MG63 (cell line): ENCODE data around the gene SOCS3. TPM values are rescaled to one million over a fixed set of nuclear protein-coding genes. Genes with fewer than 3 reads are reported as not detected.
"Not testable (repeated sequence)": the region's sequence is repeated elsewhere in the genome, so short reads cannot be mapped to it uniquely, and the experiment has no call there.

Experiments
- DNase-seq: peaks from one replicate; pipeline ENCODE4 v3.0.0-alpha.2; 2020
- H3K27me3 ChIP-seq: fragments of 250-450 bp; sonication (Bioruptor Pico); 2 replicates; pipeline ENCODE4 v1.5.1; 2020; ENCODE audit warnings: mild to moderate bottlenecking, moderate library complexity
- H3K36me3 ChIP-seq: fragments of 250-450 bp; sonication (Bioruptor Pico); 2 replicates; pipeline ENCODE4 v1.5.1; 2020; ENCODE audit warnings: mild to moderate bottlenecking, moderate library complexity
- H3K4me3 ChIP-seq: fragments of 250-450 bp; sonication (Bioruptor Pico); 2 replicates; pipeline ENCODE4 v1.5.1; 2020; ENCODE audit warnings: mild to moderate bottlenecking, moderate library complexity
- H3K9me3 ChIP-seq: fragments of 250-450 bp; sonication (Bioruptor Pico); 2 replicates; pipeline ENCODE4 v1.5.1; 2020; ENCODE audit warnings: mild to moderate bottlenecking, moderate library complexity
- total RNA-seq: library from RNA; depleted of rRNA; stranded (reverse); fragments of >200 nt; shearing (Covaris generic); gene quantifications from 2 replicates; pipeline ENCODE4 v1.2.3, GENCODE V29; 2014; ENCODE audit warnings: low replicate concordance; rRNA removed

Gene SOCS3
- total RNA-seq, 1 experiment from 2014 or later: 32.9 TPM

DNA sequence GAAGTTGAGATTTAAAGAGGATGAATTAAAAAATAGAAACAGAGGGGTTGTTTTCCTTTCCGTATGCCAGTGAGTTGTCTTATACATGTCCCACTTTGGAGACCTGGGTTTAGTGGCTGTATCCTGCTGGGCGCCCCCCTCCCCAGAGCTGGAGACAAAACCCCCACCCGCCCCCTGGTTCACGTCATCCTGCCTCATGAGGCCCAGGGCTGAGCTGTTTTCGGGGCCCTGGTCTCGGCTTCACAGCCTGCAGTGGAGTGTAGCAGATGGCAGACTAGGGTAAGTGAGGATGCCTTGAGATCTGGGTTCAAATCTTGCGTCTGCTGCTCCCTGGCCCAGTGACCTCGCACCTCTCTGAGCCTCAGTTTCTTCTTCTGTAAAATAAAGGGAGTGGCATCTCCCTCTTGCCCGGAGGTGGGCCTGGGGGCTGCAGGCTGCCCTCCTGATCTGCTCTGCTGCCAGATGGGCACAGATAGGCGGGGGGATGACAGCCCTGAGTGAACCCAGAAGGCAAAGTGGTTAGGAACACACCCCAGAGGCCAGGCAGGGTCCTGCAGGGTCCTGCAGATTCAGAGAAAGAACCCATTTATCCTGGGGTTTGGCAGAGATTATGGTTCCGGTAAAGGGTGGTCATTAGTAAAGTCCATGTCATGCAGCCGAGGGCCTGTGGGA lies 45.1 kb downstream of the SOCS3 start:
- Histone ChIP-seq H3K4me3 (no peak overlapping the region; the same call in 1 of the 2 replicates), H3K36me3 (no peaks in the 10 kb centered on the region), H3K9me3 (no peaks in the 10 kb centered on the region), H3K27me3 (no peaks in the 10 kb centered on the region)
- DNase-seq: no peak

- Histone ChIP-seq H3K9me3 (no peaks in the 10 kb centered on the region), H3K36me3 (no peaks in the 10 kb centered on the region), H3K27me3 (no peaks in the 10 kb centered on the region), H3K4me3 (peak overlapping the region; percentile 28)
- DNase-seq: peak; percentile 87
Measured at GRCh38 chr17:78313735-78314648, 45.9 kb downstream of the SOCS3 start.

- not testable (repeated sequence) for H3K4me3 ChIP-seq, H3K9me3 ChIP-seq, H3K27me3 ChIP-seq, DNase-seq, H3K36me3 ChIP-seq
Measured at GRCh38 chr17:78309659-78310255, 50.1 kb downstream of the SOCS3 start.

GRCh38 chr17:78307887-78308638 lies 51.8 kb downstream of the SOCS3 start:
- H3K9me3 ChIP-seq: no peaks in the 10 kb centered on the region
- no peaks in the 10 kb centered on the region for H3K36me3 ChIP-seq
- H3K27me3 ChIP-seq: no peaks in the 10 kb centered on the region
- DNase-seq: peak; percentile 34
- no peak overlapping the region for H3K4me3 ChIP-seq

DNA sequence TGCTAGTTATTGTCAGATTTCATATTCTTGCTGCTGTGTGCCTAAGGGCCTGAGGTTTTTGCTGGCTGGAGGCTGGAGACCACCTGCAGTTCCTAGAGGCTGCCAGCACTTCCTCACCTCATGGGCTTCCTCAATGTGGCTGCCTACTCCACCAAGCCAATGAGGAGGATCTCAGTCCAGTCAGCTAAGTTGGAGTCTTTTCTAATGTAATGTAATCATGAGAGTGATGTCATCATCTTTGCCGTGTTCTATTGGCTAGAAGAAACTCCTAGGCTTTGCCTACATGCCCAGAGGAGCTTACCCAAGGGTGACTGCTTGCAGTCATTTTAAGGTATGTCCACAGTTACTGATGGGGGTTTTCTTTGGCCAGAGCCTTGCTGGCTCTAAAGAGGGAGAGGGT lies 53.0 kb downstream of the SOCS3 start:
- no peaks in the 10 kb centered on the region for H3K9me3 ChIP-seq
- DNase-seq: no peak

More for the DNA sequence above, 53.0 kb downstream of the SOCS3 start:
- Histone ChIP-seq H3K27me3 (no peaks in the 10 kb centered on the region), H3K4me3 (no peak overlapping the region), H3K36me3 (no peaks in the 10 kb centered on the region)

Other genes with a start within 250 kb of the SOCS3 start
- 0.32 and 2.1 TPM in 2 replicates for gene TMC6, start 231.3 kb downstream of the SOCS3 start, total RNA-seq
- gene TMC8, start 229.3 kb downstream of the SOCS3 start, total RNA-seq: not detected in 2 replicates
- gene C17orf99, start 213.7 kb downstream of the SOCS3 start, total RNA-seq: not detected in 2 replicates
- gene SYNGR2, start 191.5 kb downstream of the SOCS3 start, total RNA-seq: 41.3 and 73.2 TPM in 2 replicates
- gene TK1, start 173.0 kb downstream of the SOCS3 start, total RNA-seq: 147 and 288 TPM in 2 replicates
- gene AFMID, start 172.7 kb downstream of the SOCS3 start, total RNA-seq: 49.6 and 74.8 TPM in 2 replicates
- gene BIRC5, start 145.8 kb downstream of the SOCS3 start, total RNA-seq: 188 and 218 TPM in 2 replicates
- gene TMEM235, start 128.4 kb downstream of the SOCS3 start, total RNA-seq: not detected in 2 replicates
- 47.3 and 48.7 TPM in 2 replicates for gene PGS1, start 18.6 kb upstream of the SOCS3 start, total RNA-seq
- not detected in 2 replicates for gene DNAH17, start 217.3 kb upstream of the SOCS3 start, total RNA-seq